Hematopoietic multipotent progenitor cell (in vitro differentiated cells): ENCODE data around the gene ZNFX1. TPM values are rescaled to one million over a fixed set of nuclear protein-coding genes. Genes with fewer than 3 reads are reported as not detected.
"Not testable (repeated sequence)": the region's sequence is repeated elsewhere in the genome, so short reads cannot be mapped to it uniquely, and the experiment has no call there.

Experiments
- DNase-seq, 3 donors: peaks; one replicate each; pipeline ENCODE4 v3.0.0-alpha.2; 2011 to 2015; ENCODE audit warnings: low read depth in 2 of 3, low spot score in 2 of 3
- small RNA-seq: library from RNA; depleted of rRNA; stranded (forward); fragments of <200 nt; gene quantifications from one replicate; pipeline ENCODE3, GENCODE V24; 2012
- total RNA-seq: library from RNA; depleted of rRNA; stranded (reverse); fragments of >200 nt; gene quantifications from one replicate; pipeline ENCODE4 v1.2.3, GENCODE V29; 2012

ZNFX1 gene
- total RNA-seq, 1 donor = 25.3 TPM

DNA sequence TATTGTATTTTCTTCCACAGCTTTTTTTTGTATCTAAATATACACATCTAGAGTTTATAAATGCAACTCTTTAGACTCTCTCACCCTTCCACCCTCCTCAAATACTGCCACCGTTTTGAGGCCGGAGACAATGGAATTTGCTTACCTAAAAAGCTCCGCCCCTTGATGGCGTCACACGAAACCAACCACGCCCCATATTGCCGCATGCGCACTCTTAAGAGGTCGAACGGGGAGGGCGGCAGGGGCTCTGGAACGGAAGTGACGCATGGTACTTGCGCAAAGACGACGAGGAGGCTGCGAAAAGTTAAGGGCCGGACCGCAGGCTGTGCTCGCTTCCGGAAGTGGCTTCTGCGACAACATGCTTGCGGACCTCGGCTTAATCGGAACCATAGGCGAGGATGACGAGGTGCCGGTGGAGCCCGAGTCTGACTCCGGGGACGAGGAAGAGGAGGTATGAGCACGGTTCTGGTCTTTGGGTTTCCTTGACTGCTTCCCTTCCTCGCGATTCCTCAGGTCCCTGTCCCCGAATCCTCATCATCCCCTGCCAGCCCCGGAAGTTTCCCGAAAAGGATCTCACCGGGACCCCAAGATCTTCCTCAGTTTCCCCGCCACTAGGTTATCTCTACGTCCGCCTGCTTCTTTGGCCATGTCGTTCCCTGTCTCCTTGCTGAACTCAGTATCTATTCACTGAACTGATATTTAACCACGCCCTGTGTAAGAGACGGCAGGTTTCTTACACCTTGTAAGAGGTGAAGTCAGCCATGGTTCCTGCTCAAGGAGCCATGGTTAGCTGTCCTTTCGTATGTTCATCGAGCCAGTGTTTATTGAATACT is 58.5 kb downstream of the ZNFX1 start, which contains the start of gene DDX27:
DDX27 (plus strand) TSS at position 326 of the 833 bp plus-strand sequence; CDS start at position 359, 33 bp downstream.
- DNase-seq = peak; percentile 96 to 99 (median 98)

DNA sequence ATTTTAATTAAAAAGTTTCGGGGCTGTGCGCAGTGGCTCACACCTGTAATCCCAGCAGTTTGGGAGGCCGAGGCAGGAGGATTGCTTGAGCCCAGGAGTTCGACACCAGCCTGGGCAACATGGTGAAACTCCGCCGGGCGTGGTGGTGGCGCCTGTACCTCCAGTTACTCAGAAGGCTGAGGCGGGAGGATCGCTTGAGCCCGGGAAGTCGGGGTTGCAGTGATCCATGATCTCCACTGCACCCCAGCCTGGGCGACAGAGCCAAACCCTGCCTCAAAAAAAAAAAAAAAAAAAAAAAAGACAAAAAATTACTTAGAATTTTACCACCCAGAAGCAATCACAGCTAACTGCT is 59.1 kb downstream of the ZNFX1 start:
- DNase-seq = not testable (repeated sequence)

- DNase-seq = peak; percentile 81 to 90 (median 87)
These were observed 60.8 kb downstream of the ZNFX1 start for GRCh38 chr20:49216991-49217578.

DNA sequence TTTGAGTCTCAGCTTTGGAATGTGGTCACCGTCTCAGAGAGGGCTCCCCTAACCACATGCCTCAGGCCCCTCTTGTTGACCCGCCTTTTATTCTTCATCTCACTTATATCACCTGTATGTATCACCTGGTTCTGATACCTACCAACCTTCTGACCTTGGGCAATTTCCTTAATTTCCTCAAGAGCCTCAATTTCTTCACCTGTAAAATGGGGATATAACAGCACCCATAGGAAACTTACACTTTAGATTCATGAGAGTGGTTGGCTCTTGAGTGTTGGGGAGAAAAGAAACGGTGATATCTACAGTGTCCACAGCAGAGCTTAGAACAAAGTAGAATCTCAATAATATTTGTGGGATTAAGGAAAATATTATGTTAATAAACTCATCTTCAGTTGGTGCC is 62.6 kb downstream of the ZNFX1 start:
- no peak for DNase-seq

- no peak for DNase-seq
These were observed 63.3 kb downstream of the ZNFX1 start for GRCh38 chr20:49214571-49214970.

DNA sequence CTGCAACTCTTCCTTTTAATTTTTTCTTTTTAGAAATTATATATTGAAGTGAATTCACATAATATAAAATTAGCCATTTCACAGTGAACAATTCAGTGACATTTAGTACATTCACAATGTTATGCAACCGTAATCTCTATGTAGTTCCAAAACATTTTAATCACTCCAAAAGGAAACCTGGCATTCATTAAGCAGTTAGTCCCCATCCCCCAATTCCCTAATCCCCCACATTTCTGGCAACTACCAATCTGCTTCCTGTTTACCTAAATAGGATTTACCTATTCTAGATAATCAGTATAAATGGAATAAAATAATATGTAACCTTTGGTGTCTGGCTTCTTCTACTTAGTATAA is 67.1 kb downstream of the ZNFX1 start:
- no peak for DNase-seq

DNA sequence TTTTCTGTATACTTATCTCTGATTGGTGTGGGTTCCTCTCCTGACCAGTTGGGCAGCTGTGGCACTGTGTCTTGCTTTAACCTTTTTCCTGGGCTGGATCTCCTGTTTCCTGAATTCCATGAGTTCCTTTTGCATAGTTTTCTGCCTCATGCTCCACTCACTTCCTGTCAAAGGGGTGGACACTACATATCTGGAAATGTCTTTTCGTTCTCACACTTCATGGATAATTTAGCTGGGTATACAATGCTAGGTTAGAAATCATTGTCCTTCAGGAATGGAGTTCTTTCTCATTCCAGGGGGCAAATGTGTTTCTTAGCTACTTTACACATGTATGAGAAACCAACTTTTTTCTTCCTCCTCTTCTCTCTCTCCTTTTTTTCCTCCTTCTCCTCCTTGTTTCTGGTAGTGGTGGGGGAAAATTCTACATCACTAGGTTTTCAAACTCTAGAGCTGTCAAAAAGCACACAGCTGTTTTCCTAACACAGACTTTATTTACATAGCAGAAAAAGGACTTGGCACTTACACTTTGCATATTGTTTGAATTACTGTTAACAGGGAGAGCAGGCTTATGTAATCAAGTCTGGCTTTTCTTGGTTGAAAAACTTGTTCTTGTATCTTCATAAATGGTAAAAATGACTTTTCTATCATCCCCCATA is 67.6 kb downstream of the ZNFX1 start:
- DNase-seq = no peak

DNA sequence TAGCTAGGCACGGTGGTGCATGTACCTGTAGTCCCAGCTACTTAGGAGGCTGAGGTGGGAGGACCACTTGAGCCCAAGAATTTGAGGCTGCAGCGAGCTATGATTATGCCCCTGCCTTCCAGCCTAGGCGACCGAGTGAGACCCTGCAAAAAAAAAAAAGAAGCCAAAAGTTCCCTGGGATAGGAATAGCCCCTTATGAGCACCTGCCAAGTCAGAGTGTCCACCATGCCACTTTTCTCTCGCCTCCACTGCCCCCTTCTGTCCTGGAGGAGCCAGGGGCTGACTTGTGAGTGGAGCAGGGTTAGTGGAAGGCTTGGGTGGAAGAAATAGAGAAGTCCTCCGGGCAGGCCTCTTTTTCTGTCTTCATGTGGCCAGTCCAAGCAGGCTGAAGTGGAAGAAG is 70.8 kb downstream of the ZNFX1 start:
- DNase-seq = peak in 1 of 3 donors; percentile 36

DNA sequence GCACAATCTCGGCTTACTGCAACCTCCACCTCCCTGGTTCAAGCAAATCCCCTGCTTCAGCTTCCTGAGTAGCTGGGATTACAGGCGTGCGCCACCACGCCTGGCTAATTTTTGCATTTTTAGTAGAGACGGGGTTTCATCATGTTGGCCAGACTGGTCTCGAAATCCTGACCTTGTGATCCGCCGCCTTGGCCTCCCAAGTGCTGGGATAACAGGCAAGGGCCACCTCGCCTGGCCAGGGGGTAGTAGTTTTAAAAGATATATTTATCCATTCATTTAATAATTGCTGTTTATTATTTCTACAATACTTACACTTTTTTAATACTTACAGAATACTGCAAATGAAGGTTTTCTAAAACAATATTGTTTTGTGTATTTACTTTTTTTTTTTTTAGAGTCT is 74.1 kb downstream of the ZNFX1 start:
- no peak for DNase-seq

- no peak for DNase-seq
These were observed 74.8 kb downstream of the ZNFX1 start for GRCh38 chr20:49203011-49203410.

DNA sequence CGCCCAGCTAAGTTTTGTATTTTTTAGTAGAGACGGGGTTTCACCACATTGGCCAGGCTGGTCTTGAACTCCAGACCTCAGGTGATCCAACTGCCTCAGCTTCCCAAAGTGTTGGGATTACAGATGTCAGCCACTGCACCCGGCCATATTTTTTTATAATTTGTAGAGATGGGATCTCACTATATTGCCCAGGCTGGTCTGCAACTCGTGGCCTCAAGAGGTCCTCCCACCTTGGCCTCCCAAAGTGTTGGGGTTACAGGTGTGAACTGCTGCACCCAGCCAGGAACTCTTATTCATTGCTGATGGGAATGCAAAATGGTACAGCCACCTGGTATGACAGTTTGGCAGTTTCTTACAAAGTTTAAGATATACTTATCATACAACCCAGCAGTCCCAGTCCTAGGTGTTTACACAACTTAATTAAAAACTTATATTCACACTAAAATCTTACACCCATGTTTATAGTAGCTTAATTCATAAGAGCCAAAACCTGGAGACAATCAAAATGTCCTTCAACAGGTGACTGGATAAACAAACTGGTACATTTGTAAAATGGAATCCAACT is 78.0 kb downstream of the ZNFX1 start:
- DNase-seq = no peak

DNA sequence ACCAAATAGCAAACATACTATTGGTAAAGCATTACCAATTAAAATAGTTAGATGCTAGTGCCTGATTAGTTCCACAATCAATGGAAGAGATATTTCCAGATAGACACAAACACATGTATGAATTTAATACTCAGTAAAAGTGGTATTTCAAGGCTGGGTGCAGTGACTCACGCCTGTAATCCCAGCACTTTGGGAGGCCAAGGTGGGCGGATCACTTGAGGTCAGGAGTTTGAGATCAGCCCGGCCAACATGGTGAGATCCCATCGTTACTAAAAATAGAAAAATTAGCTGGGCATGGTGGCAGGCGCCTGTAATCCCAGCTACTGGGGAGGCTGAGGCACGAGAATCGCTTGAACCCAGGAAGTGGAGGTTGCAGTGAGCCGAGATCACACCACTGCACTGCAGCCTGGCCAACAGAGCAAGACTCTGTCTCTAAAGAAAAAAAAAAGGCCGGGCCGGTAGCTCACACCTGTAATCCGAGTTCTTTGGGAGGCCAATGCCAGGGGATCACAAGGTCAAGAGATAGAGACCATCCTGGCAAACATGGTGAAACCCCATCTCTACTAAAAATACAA is 84.8 kb downstream of the ZNFX1 start:
- DNase-seq = not testable (repeated sequence)

Small RNA genes lying within 50 kb of the gene (small RNA-seq; reads per million reads assigned to genes)
- gene SNORD12B = 616 reads per million, percentile 99 among the genes with 10 or more reads in this experiment
- gene SNORD12C = 282 reads per million, percentile 98 among the genes with 10 or more reads in this experiment

Other genes with a start within 250 kb of the ZNFX1 start
- 18.6 TPM for gene CSE1L, start 231.7 kb downstream of the ZNFX1 start, total RNA-seq
- gene STAU1, start 89.7 kb downstream of the ZNFX1 start, total RNA-seq = 23.2 TPM
- 73.8 TPM for gene DDX27, start 58.6 kb downstream of the ZNFX1 start, total RNA-seq
- under 0.01 TPM for gene KCNB1, start 204.6 kb upstream of the ZNFX1 start, total RNA-seq